ENCODE measurements around the gene ERG28. TPM values are rescaled to one million over a fixed set of nuclear protein-coding genes. Genes with fewer than 3 reads are reported as not detected.

The ERG28 gene
- total and polyA plus RNA-seq, 2 of the 13 experiments (the other 11 are each of a cell fraction or from before 2014, with no cell fraction given): 27.3 to 32.3 TPM

DNA sequence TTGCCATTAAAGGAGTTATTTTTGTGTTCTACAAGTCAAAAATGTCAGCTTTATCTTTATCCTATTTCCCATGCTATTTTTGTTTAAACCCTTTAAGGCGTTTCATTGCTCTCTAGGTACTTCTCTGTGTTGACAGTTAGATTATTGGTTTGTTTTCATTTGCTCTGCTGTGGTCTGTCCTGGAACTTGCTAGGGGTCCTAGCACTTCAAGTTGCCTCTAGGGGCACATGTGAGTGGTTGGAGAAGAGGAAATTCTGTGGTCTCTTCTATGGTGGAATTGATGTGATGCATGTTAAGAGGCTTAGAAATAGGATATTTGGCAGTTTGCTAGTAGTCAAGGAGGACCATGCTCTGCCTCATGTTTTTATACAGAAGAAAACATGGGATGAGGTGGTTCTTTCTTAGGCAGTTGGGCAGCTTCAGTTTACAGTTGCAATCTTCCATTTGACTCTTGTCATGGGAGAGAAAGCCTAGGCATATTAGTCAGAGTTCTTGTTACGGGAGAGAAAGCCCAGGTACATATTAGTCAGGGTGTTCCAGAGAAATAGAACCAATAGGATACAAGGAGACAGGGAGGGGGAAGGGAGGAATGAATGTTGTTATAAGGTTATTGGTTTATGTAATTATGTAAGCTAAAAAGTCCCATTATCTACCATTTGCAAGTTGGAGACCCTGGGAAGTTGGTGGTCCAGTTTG is 14.7 kb upstream of the ERG28 start:
- H3K27ac ChIP-seq (ENCODE audit: extremely low read length, insufficient read depth, low read length): no peak overlapping the region
- CTCF ChIA-PET (ENCODE audit: low intra/inter-chr PET ratio, low total read pairs): no interaction called here

DNA sequence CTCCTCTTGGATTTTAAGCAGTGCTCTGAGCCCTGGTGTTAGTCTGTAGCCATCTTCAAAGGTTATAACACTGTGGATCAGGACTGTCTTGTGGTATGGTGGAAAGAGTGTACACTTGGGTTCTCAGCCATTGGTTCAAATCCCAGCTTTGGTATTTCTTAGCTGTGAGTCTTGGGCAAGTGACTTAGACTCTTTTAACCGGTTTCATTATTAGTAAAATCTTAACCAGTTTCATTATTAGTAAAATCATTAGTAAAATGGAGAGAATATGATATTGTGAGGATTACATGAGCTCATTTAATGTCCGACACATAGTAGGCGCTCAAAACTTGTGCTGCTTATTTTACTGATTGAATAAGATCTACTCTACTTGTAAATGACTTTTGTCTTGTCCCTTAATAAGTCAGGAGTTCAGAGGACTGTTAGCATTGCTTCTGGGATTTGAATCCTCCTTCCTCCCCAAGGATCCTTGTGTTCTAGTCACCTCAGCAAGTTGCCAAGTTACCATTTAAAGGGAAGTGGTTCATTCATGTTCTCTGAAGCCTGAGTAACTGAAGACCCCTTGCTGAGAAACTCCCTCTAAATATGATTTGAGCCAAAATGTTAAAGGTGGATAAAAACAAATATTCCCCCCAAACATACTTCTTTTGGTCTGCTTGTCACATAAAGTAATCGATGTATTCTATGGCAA is 12.8 kb upstream of the ERG28 start:
- Histone ChIP-seq H3K27ac (ENCODE audit: extremely low read length, insufficient read depth, low read length) (no peak overlapping the region), H3K36me3 (replicated peaks in 1 of 2; ENCODE audit: control insufficient read depth in 1 of 2, insufficient read depth in 2 of 2, low read length in 2 of 2) (peaks cover 0 to 23% of the 10 kb centered on the region in 2 experiments; a peak in 4 of 5 replicates), H2AFZ (ENCODE audit: low read length) (no peak overlapping the region), H3K79me2 (ENCODE audit: insufficient read depth, low read length) (peaks cover 2% of the 10 kb centered on the region), H3K9me3 (ENCODE audit: low read length) (no peaks in the 10 kb centered on the region), H3K4me1 (ENCODE audit: insufficient read depth, low read length) (no peaks in the 10 kb centered on the region), H3K9ac (ENCODE audit: insufficient read depth, low read depth, low read length) (no peak overlapping the region), H4K20me1 (ENCODE audit: insufficient read depth, low read length) (no peaks in the 10 kb centered on the region), H3K4me2 (ENCODE audit: low read depth, low read length) (no peak overlapping the region), H3K27me3 (ENCODE audit: control insufficient read depth in 1 of 2, insufficient read depth in 2 of 2, low read length in 2 of 2) (no peaks in the 10 kb centered on the region), H3K4me3 (replicated peaks in 1 of 3; ENCODE audit: insufficient read depth in 1 of 3, low read depth in 2 of 3, low read length in 3 of 3) (no peak overlapping the region)
- DNase-seq (ENCODE audit: low spot score) (no peak), FAIRE-seq (no peak), ATAC-seq (no peak)
- 98% methylated on average over 4 of the region's 4 CpGs for WGBS (ENCODE audit: low lambda C conversion rate)
- ChIA-PET POLR2A (interaction anchor here (0.9 to 1.0 kb wide), 2 partner anchors 13 to 97 kb away, joined by 3 read pairs; partner anchors contain the start of genes ERG28 and TTLL5), CTCF (ENCODE audit: low intra/inter-chr PET ratio, low total read pairs) (no interaction called here)
- BruUV-seq (replicated peaks): no TSS peak
- intact Hi-C loops (cut with micrococcal nuclease; ENCODE audit: unreplicated experiment): no loop called here
- in situ Hi-C loops (cut with HindIII; ENCODE audit: extremely low pct_ligation_motif_present, low pct_unique_long_range_greater_than_20kb): no loop called here
- TF ChIP-seq, protein P1, sequence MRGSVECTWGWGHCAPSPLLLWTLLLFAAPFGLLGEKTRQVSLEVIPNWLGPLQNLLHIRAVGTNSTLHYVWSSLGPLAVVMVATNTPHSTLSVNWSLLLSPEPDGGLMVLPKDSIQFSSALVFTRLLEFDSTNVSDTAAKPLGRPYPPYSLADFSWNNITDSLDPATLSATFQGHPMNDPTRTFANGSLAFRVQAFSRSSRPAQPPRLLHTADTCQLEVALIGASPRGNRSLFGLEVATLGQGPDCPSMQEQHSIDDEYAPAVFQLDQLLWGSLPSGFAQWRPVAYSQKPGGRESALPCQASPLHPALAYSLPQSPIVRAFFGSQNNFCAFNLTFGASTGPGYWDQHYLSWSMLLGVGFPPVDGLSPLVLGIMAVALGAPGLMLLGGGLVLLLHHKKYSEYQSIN (CRISPR knock-in tag; IDR thresholded peaks at IDR 0.05; ENCODE audit: borderline replicate concordance): no peak
- TF ChIP-seq, protein P2, sequence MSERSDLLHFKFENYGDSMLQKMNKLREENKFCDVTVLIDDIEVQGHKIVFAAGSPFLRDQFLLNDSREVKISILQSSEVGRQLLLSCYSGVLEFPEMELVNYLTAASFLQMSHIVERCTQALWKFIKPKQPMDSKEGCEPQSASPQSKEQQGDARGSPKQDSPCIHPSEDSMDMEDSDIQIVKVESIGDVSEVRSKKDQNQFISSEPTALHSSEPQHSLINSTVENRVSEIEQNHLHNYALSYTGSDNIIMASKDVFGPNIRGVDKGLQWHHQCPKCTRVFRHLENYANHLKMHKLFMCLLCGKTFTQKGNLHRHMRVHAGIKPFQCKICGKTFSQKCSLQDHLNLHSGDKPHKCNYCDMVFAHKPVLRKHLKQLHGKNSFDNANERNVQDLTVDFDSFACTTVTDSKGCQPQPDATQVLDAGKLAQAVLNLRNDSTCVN (CRISPR knock-in tag; IDR thresholded peaks at IDR 0.05; ENCODE audit: borderline replicate concordance): no peak
- TF ChIP-seq GABPB1 (CRISPR knock-in tag; IDR thresholded peaks at IDR 0.05): no peak
- TF ChIP-seq PCBP2 (optimal IDR thresholded peaks at IDR 0.05; ENCODE audit: low read depth, low read length, poor library complexity, severe bottlenecking): no peak
- TF ChIP-seq SPEN (CRISPR knock-in tag; IDR thresholded peaks at IDR 0.05; ENCODE audit: low read depth): no peak
- no peak for TF ChIP-seq SETDB1 (CRISPR knock-in tag; IDR thresholded peaks at IDR 0.05; ENCODE audit: borderline replicate concordance)
- TF ChIP-seq SRF (IDR thresholded peaks at IDR 0.05; ENCODE audit: low read depth, low read length): no peak
- TF ChIP-seq SRSF1 (optimal IDR thresholded peaks at IDR 0.05; ENCODE audit: low read depth, low read length): no peak
- no peak for TF ChIP-seq ZNF33B (CRISPR knock-in tag; IDR thresholded peaks at IDR 0.05)

More for the DNA sequence above, 14.7 kb upstream of the ERG28 start:
- DNase-seq (ENCODE audit: low spot score) (no peak), ATAC-seq (peak; percentile 44; the same call in 1 of the 3 replicates), FAIRE-seq (no peak)
- H3K4me2 ChIP-seq (ENCODE audit: low read depth, low read length): no peak overlapping the region
- no peak overlapping the region for H3K4me3 ChIP-seq (replicated peaks in 1 of 3; ENCODE audit: insufficient read depth in 1 of 3, low read depth in 2 of 3, low read length in 3 of 3)
- no peaks in the 10 kb centered on the region for H3K27me3 ChIP-seq (ENCODE audit: control insufficient read depth in 1 of 2, insufficient read depth in 2 of 2, low read length in 2 of 2)
- 85% methylated on average over 2 of the region's 2 CpGs for WGBS (ENCODE audit: low lambda C conversion rate)
- H3K9me3 ChIP-seq (ENCODE audit: low read length): no peaks in the 10 kb centered on the region
- H3K79me2 ChIP-seq (ENCODE audit: insufficient read depth, low read length): peaks cover 2% of the 10 kb centered on the region
- peaks cover 0 to 17% of the 10 kb centered on the region in 2 experiments; a peak in 4 of 5 replicates for H3K36me3 ChIP-seq (replicated peaks in 1 of 2; ENCODE audit: control insufficient read depth in 1 of 2, insufficient read depth in 2 of 2, low read length in 2 of 2)
- no peak overlapping the region for H3K9ac ChIP-seq (ENCODE audit: insufficient read depth, low read depth, low read length)
- no TSS peak for BruUV-seq (replicated peaks)
- TF ChIP-seq ZNF207 (IDR thresholded peaks at IDR 0.05; ENCODE audit: borderline replicate concordance) (no peak), TEAD2 (CRISPR knock-in tag; IDR thresholded peaks at IDR 0.05) (no peak), NBN (conservative IDR thresholded peaks at IDR 0.05) (no peak), ZNF777 (CRISPR knock-in tag; IDR thresholded peaks at IDR 0.05) (no peak), GFI1 (CRISPR knock-in tag; IDR thresholded peaks at IDR 0.05; ENCODE audit: borderline replicate concordance) (no peak), CHD4 (IDR thresholded peaks at IDR 0.05; ENCODE audit: borderline replicate concordance, low read length) (no peak)
- TF ChIP-seq, protein P3, sequence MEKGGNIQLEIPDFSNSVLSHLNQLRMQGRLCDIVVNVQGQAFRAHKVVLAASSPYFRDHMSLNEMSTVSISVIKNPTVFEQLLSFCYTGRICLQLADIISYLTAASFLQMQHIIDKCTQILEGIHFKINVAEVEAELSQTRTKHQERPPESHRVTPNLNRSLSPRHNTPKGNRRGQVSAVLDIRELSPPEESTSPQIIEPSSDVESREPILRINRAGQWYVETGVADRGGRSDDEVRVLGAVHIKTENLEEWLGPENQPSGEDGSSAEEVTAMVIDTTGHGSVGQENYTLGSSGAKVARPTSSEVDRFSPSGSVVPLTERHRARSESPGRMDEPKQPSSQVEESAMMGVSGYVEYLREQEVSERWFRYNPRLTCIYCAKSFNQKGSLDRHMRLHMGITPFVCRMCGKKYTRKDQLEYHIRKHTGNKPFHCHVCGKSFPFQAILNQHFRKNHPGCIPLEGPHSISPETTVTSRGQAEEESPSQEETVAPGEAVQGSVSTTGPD (CRISPR knock-in tag; IDR thresholded peaks at IDR 0.05): no peak
- intact Hi-C loops (cut with micrococcal nuclease; ENCODE audit: unreplicated experiment): no loop called here
- H2AFZ ChIP-seq (ENCODE audit: low read length): no peak overlapping the region
- no peaks in the 10 kb centered on the region for H3K4me1 ChIP-seq (ENCODE audit: insufficient read depth, low read length)
- in situ Hi-C loops (cut with HindIII; ENCODE audit: extremely low pct_ligation_motif_present, low pct_unique_long_range_greater_than_20kb): no loop called here
- no peaks in the 10 kb centered on the region for H4K20me1 ChIP-seq (ENCODE audit: insufficient read depth, low read length)
- POLR2A ChIA-PET: no interaction called here

Data from HepG2 (cell line).